D721Med (cell line): ENCODE measurements around the gene OPN1SW.

Source experiments
- DNase-seq: peaks from one replicate; pipeline ENCODE4 v3.0.0; 2011; ENCODE audit warnings: low spot score; ENCODE audit not compliant: insufficient read length
- FAIRE-seq: peaks from 2 replicates; lab custom pipeline; 2011; peaks lifted over from hg19 to GRCh38; lab: Jason Lieb, UNC
- CTCF ChIP-seq: IDR thresholded peaks from 2 replicates; pipeline ENCODE4 v1.5.1; 2012; ENCODE audit warnings: mild to moderate bottlenecking, control low read depth; ENCODE audit not compliant: insufficient read depth; ENCODE audit errors: missing control alignments

The OPN1SW gene

GRCh38 chr7:128794020-128794419, 18.4 kb upstream of the OPN1SW start:
- FAIRE-seq (no peak), DNase-seq (no peak)
- peak; percentile 4 for TF ChIP-seq CTCF

GRCh38 chr7:128793181-128793547, 17.6 kb upstream of the OPN1SW start:
- DNase-seq (no peak), FAIRE-seq (no peak)
- TF ChIP-seq CTCF = no peak

- FAIRE-seq (no peak), DNase-seq (no peak)
- TF ChIP-seq CTCF = no peak
Observed at GRCh38 chr7:128792471-128793180, 17.0 kb upstream of the OPN1SW start.

GRCh38 chr7:128791972-128792327, 16.4 kb upstream of the OPN1SW start:
- TF ChIP-seq CTCF = no peak
- no peak for FAIRE-seq
- DNase-seq = no peak

- no peak for TF ChIP-seq CTCF
- DNase-seq (peak; percentile 47), FAIRE-seq (no peak)
Observed at GRCh38 chr7:128791121-128791971, 15.8 kb upstream of the OPN1SW start, which contains the start of gene CCDC136. TSS of gene CCDC136 (plus strand) at chr7:128791968. CDS start at chr7:128792412, 444 bp downstream.

GRCh38 chr7:128790315-128791041, 14.9 kb upstream of the OPN1SW start:
- TF ChIP-seq CTCF = no peak
- DNase-seq = no peak
- no peak for FAIRE-seq
